Measurements from ENCODE around the gene MORN5.
"Not testable (repeated sequence)": the region's sequence is repeated elsewhere in the genome, so short reads cannot be mapped to it uniquely, and the experiment has no call there.

Gene MORN5

GRCh38 chr9:122159026-122159924 is at the start of gene MORN5, which contains the start of gene NDUFA8:
TSS of gene MORN5 (plus strand) at chr9:122159908. CDS start at chr9:122159973, 65 bp downstream.
TSS of gene NDUFA8 (minus strand) at chr9:122159779. CDS start at chr9:122159677, 102 bp downstream.
- H3K4me3 Mint-ChIP-seq = peak within 1 kb of the TSS; percentile 92 to 97
- peak within 1 kb of the TSS; percentile 95 to 98 for H3K27ac Mint-ChIP-seq
- H3K4me1 Mint-ChIP-seq = peaks cover 33% of the 10 kb centered on the region
- ATAC-seq = peak; percentile 94
- H3K9me3 Mint-ChIP-seq = peaks cover 5 to 8% of the 10 kb centered on the region in 2 donors
- H3K27me3 Mint-ChIP-seq = peaks cover 28% of the 10 kb centered on the region
- peak; percentile 94 to 95 for DNase-seq

DNA sequence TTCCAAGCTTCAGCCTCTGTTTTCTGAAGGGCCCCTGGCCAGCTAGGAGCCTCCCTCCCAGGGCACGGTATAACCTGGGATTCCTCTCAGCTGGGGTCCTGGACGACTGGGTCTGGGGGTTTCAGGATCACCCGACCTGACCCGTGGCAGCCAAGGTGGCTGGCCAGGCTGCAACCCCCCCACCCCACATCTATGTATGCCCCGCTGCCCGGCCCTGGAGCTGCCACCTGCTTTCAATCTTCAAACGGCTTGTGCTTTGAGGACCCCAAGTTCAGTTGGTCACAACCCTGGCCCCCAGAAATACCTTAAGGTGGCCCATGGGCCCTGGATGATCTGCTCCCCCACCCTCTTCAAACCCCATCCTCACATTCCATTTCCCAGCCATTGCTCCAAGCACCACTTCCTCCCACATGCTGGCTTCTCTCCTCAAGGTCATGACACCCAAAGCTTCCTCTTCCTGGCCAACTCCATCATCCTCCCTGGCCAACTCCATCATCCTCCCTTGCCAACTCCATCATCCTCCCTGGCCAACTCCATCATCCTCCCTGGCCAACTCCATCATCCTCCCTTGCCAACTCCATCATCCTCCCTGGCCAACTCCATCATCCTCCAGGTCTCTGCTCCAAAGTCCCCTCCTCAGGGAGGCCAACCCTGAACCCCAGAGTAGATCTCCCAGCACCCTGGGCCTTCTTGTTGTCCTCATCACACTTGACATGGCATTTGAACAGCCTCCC is 49.4 kb upstream of the MORN5 start:
- Mint-ChIP-seq H3K4me1 (no peaks in the 10 kb centered on the region), H3K9me3 (no peaks in the 10 kb centered on the region), H3K4me3 (no peak overlapping the region), H3K27me3 (peaks cover 22% of the 10 kb centered on the region), H3K27ac (peak overlapping the region; percentile 22 to 91)
- no peak for DNase-seq
- ATAC-seq = no peak

DNA sequence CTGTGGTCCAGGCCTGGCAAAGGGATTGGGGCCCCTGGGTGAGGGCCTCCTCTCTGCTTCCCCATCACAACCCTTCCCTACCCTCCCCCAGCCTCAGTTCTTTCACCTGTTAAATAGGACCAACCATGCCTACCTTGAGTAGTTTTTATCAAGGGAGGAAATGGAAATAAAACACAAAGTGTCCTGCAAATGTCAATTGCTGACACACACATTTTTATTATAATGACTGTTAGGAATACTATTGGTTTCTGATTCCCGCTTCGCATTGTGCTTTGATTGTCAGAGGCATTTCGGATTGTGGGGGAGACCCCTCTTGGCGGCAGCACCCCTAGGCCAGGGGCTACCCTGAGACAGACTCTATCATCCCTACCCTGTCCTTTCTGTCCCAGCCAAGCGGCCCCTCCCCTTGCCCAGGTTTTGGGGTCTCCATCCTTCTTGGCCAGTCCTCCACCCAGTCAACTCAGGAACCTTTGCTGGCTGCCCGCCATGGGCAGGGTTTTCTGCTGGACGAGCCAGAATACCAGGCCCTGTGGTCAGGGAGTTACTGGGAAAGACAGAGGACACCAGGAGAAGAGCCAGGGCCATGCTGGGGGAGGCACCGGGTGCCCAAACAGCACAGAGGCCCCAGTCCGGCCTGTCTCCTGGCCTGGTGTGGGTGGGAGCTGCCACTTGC is 48.2 kb upstream of the MORN5 start:
- Mint-ChIP-seq H3K27me3 (peaks cover 27% of the 10 kb centered on the region), H3K4me3 (no peak overlapping the region), H3K4me1 (no peaks in the 10 kb centered on the region), H3K27ac (no peak overlapping the region), H3K9me3 (no peaks in the 10 kb centered on the region)
- DNase-seq (no peak), ATAC-seq (no peak)

GRCh38 chr9:122112238-122112637 is 47.5 kb upstream of the MORN5 start:
- ATAC-seq (no peak), DNase-seq (no peak)
- no peaks in the 10 kb centered on the region for H3K4me1 Mint-ChIP-seq
- peaks cover 27% of the 10 kb centered on the region for H3K27me3 Mint-ChIP-seq
- H3K4me3 Mint-ChIP-seq = no peak overlapping the region
- H3K9me3 Mint-ChIP-seq = no peaks in the 10 kb centered on the region
- peak overlapping the region in 1 of 2 donors; percentile 42 for H3K27ac Mint-ChIP-seq

DNA sequence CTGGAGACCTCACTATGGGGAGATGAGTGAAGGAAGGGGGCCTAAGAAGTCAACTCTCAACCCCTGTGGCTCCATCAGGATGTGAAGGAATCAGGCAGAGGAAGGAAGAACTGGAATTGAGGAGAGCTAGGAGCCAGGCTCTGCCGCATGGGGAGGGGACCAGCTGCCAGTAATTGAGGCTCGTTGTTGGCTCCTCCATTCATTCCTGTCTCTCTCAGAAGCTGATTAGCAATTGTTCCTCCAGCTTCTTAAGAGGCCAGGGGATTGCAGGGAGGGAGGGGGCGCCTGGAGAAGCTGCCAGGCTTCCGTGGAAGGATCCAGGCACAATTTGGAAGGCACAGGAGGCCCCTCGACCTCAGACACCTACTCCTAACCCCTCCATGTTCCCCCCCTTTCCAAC is 46.1 kb upstream of the MORN5 start:
- no peak for ATAC-seq
- no peak overlapping the region for H3K27ac Mint-ChIP-seq
- DNase-seq = no peak
- peaks cover 27% of the 10 kb centered on the region for H3K27me3 Mint-ChIP-seq
- no peaks in the 10 kb centered on the region for H3K4me1 Mint-ChIP-seq
- no peaks in the 10 kb centered on the region for H3K9me3 Mint-ChIP-seq
- H3K4me3 Mint-ChIP-seq = no peak overlapping the region

DNA sequence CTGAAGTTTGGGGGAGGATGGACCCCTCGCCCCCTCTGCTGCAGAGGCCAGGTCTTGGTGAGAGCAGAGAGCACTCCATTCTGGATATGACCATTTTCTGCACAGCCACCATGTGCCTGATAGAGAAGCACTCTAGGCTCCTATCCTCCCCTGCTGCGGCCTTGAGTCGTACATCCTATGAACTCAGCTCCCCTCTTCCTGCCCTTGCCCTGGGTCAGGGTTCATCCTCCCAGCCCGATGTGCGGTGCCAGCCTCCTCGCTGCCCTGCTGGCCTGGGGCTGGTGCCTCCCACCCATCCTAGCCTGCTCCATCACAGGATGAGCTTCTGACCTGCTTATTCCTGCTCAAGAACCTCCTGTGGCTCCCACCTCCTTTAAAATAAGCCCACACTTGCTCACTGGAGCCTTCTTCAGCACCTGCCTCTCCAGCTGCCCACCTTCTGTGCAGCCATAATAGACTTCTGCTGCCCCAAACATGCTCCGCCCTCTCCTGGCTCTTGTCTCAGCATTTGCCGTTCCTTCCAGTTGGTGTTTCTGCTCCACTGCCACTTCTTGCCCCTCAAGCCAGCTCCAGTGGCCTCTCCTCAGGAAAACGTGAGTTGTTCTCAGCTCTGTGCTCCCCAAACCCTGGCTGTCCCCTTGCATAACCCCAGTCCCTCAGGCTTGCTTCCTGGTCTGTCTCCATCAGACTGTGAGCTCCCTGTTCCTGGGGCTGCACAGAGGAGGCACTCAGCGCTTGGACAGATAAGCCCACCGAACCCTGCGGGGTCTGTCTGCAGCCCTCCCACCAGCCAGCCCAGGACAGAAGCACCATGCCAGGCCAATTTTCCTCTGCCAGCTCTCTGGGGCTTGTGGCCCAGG is 44.3 kb upstream of the MORN5 start:
- ATAC-seq (no peak), DNase-seq (no peak)
- no peak overlapping the region for H3K4me3 Mint-ChIP-seq
- H3K27me3 Mint-ChIP-seq = peaks cover 27% of the 10 kb centered on the region
- no peaks in the 10 kb centered on the region for H3K4me1 Mint-ChIP-seq
- H3K9me3 Mint-ChIP-seq = no peaks in the 10 kb centered on the region
- H3K27ac Mint-ChIP-seq = no peak overlapping the region

- Mint-ChIP-seq H3K9me3 (no peaks in the 10 kb centered on the region), H3K4me3 (no peak overlapping the region), H3K4me1 (no peaks in the 10 kb centered on the region), H3K27me3 (peaks cover 27% of the 10 kb centered on the region), H3K27ac (no peak overlapping the region)
- DNase-seq (no peak), ATAC-seq (no peak)
Measured at GRCh38 chr9:122116040-122116439, 43.7 kb upstream of the MORN5 start.

DNA sequence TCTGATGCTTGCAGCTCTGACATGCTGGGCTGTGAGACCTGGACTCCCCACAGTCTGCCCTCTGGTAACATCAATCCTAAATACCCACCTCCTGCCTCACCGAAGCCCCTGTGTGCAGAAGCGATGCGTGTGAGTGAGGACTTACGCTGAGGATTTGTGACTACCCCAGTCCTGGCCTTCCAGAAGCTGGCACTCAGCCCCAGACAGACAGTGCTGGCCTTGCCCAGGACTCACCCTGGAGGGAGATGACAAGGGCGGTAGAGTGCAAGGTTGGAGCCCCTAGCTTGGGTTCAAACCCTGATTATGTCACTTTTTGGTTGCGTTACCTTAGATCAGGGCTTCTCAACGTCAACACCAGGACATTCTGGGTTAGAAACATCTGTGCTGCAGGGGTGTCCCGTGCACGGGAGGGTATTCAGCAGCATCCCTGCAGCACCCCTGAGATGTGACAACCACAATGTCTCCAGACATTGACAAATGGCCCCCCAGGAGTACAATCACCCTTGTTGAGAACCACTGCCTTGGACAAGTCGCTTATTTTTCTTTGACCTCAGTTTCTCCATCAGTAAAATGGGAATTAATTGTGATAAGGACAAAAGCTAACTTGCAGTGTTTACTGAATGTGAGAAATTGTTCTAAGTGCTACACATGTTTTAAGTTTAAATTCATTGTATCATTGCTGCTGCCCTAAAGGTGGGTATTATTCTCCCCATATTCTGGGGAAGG is 43.1 kb upstream of the MORN5 start:
- H3K4me1 Mint-ChIP-seq = no peaks in the 10 kb centered on the region
- ATAC-seq = no peak
- H3K27ac Mint-ChIP-seq = no peak overlapping the region

GRCh38 chr9:122117241-122117640 is 42.5 kb upstream of the MORN5 start:
- not testable (repeated sequence) for ATAC-seq, H3K9me3 Mint-ChIP-seq

More for the DNA sequence above, 43.1 kb upstream of the MORN5 start:
- DNase-seq = no peak
- Mint-ChIP-seq H3K27me3 (peaks cover 27% of the 10 kb centered on the region), H3K9me3 (no peaks in the 10 kb centered on the region), H3K4me3 (no peak overlapping the region)

GRCh38 chr9:122118343-122119165 is 41.2 kb upstream of the MORN5 start:
- Mint-ChIP-seq H3K4me1 (peaks cover 8% of the 10 kb centered on the region), H3K9me3 (no peaks in the 10 kb centered on the region), H3K27ac (no peak overlapping the region), H3K4me3 (no peak overlapping the region), H3K27me3 (peaks cover 14% of the 10 kb centered on the region)
- ATAC-seq = no peak
- DNase-seq = no peak

More at GRCh38 chr9:122117241-122117640, 42.5 kb upstream of the MORN5 start:
- H3K27ac Mint-ChIP-seq, H3K4me1 Mint-ChIP-seq, DNase-seq, H3K4me3 Mint-ChIP-seq: not testable (repeated sequence)
- peaks cover 26% of the 10 kb centered on the region for H3K27me3 Mint-ChIP-seq

DNA sequence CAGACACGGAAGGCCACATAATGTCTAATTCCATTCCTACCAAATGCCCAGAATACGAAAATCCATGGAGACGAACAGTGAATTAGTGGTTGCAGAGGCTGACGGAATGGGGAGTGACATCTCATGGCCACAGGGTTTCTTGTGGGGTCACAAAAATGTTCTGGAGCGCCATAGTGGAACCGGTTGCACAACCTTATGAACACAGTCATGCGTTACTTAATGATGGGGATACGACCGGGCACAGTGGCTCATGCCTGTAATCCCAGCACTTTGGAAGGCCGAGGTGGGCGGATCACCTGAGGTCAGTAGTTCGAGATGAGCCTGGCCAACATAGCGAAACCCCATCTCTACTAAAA is 40.6 kb upstream of the MORN5 start:
- Mint-ChIP-seq H3K4me1 (peaks cover 8% of the 10 kb centered on the region), H3K27ac (no peak overlapping the region), H3K27me3 (peaks cover 19% of the 10 kb centered on the region), H3K4me3 (no peak overlapping the region), H3K9me3 (no peaks in the 10 kb centered on the region)
- DNase-seq (no peak), ATAC-seq (no peak)

DNA sequence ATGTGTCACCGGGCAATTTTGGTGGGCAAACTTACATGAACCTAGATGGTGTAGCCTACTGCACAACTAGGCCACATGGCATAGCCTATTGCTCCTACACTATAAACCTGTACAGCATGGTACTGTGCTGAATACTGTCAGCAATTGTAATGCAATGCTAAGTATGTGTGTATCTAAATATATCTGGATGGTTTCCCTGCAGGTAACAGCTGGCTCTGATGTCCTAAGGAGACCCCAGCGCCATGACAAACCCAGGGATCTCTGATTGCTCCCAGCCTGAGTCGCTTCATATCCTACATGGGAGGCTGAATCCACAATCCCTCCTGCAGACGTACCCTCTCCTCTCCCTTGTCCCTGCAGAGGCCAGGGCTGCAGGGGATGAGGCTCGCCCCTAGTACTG is 40.0 kb upstream of the MORN5 start:
- no peak for ATAC-seq
- no peak overlapping the region for H3K27ac Mint-ChIP-seq
- no peak overlapping the region for H3K4me3 Mint-ChIP-seq
- H3K9me3 Mint-ChIP-seq = no peaks in the 10 kb centered on the region
- H3K4me1 Mint-ChIP-seq = peaks cover 8% of the 10 kb centered on the region
- no peak for DNase-seq
- H3K27me3 Mint-ChIP-seq = peaks cover 22% of the 10 kb centered on the region

DNA sequence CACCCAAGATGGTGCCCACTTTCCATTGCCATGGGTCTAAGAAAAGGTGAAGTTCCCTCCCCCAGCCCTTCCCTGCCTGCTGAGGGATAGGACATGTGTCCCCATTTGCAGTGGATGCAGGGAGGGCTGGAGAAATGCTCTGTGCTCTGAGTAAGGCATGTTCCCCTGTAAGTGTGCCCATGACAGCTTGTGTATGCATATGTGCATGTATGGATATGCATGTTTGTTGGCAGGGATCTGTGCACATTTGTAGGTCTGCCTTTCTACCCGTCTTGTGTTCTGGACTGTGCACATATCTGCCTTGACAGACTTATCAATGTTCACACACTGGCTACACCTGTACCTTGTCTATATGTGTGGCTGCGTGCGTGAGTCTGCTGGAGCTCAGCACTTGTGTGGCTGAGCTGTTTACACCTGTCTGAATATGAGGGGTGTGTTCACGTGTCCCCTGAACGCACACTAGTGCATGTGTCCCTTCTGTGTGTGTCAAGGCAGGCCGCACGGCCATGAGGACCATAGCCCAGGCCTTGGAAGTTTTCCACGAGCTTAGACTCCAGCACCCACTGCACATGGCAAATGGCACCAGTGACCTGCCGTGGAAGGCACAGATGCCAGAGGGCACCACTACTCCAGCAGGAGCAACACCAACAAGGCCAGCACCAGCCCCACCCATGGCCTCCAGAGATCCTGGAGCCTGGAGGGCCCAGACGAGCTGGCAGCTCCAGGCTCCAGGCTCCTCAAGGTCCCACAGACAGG is 39.2 kb upstream of the MORN5 start:
- ATAC-seq (no peak), DNase-seq (no peak)
- Mint-ChIP-seq H3K9me3 (no peaks in the 10 kb centered on the region), H3K27me3 (peaks cover 22% of the 10 kb centered on the region), H3K4me1 (peaks cover 16% of the 10 kb centered on the region), H3K27ac (no peak overlapping the region), H3K4me3 (no peak overlapping the region)

Measured in stimulated activated naive CD8-positive, alpha-beta T cell treated with anti-CD3 and anti-CD28 coated beads, Interleukin-15, amount 100 ng/mL, for 72 hours (primary cell).